Endodermal cell (in vitro differentiated cells): ENCODE results near the gene DACH1. TPM values are rescaled to one million over a fixed set of nuclear protein-coding genes. Genes with fewer than 3 reads are reported as not detected.

Experiments used
- DNase-seq: peaks from one replicate; pipeline ENCODE4 v3.0.0-alpha.2; 2017
- H3K27ac ChIP-seq: 2 replicates; pipeline ENCODE4 v1.5.1; 2013; ENCODE audit warnings: mild to moderate bottlenecking, low read depth, low read length, moderate library complexity
- H3K27me3 ChIP-seq: 2 replicates; pipeline ENCODE4 v1.6.1; 2013; ENCODE audit warnings: mild to moderate bottlenecking, low read length, moderate library complexity; ENCODE audit not compliant: insufficient read depth, control insufficient read depth, poor library complexity, severe bottlenecking
- H3K36me3 ChIP-seq: 2 replicates; pipeline ENCODE4 v1.7.0; 2013; ENCODE audit warnings: mild to moderate bottlenecking, low read length, moderate library complexity; ENCODE audit not compliant: control insufficient read depth, insufficient read depth
- H3K4me1 ChIP-seq: one replicate; pipeline ENCODE4 v1.7.0; 2013; ENCODE audit warnings: low read length; ENCODE audit not compliant: control insufficient read depth, insufficient read depth
- H3K4me3 ChIP-seq: 2 replicates; pipeline ENCODE4 v1.5.1; 2013; ENCODE audit warnings: mild to moderate bottlenecking, low read length, moderate library complexity
- H3K9ac ChIP-seq: 2 replicates; pipeline ENCODE4 v1.6.1; 2013; ENCODE audit warnings: mild to moderate bottlenecking, low read length, moderate library complexity; ENCODE audit not compliant: poor library complexity, severe bottlenecking; ENCODE audit errors: extremely low read depth
- H3K9me3 ChIP-seq: 2 replicates; pipeline ENCODE4 v1.6.1; 2013; ENCODE audit warnings: mild to moderate bottlenecking, low read length, moderate library complexity; ENCODE audit not compliant: control insufficient read depth
- H3K27ac Mint-ChIP-seq: 2 replicates; pipeline ENCODE4 v1.8.0; 2020; ENCODE audit warnings: mixed read lengths
- H3K27me3 Mint-ChIP-seq: 2 replicates; pipeline ENCODE4 v1.8.0; 2021; ENCODE audit warnings: mild to moderate bottlenecking, mixed read lengths; ENCODE audit not compliant: insufficient read depth
- H3K36me3 Mint-ChIP-seq: 2 replicates; pipeline ENCODE4 v1.8.0; 2020; ENCODE audit warnings: low read depth, mixed read lengths
- H3K4me1 Mint-ChIP-seq: 2 replicates; pipeline ENCODE4 v1.8.0; 2020; ENCODE audit warnings: mixed read lengths
- H3K4me3 Mint-ChIP-seq: 2 replicates; pipeline ENCODE4 v1.8.0; 2020; ENCODE audit warnings: mild to moderate bottlenecking, moderate library complexity, mixed read lengths
- H3K9me3 Mint-ChIP-seq: 2 replicates; pipeline ENCODE4 v1.8.0; 2020; ENCODE audit warnings: mild to moderate bottlenecking, mixed read lengths
- CTCF ChIP-seq: fragments of 200-600 bp; sonication (generic); conservative IDR thresholded peaks from 2 replicates; pipeline ENCODE4 v1.5.0; 2021; ENCODE audit warnings: antibody characterized with exemption, mild to moderate bottlenecking
- WGBS, 2 experiments: methylation state at CpG; one replicate each; pipeline versions ENCODE4 v1.1.5 to v1.1.7; 2013; ENCODE audit warnings: missing lambda C conversion rate in 2 of 2, mixed read lengths in 1 of 2; ENCODE audit not compliant: insufficient coverage in 1 of 2, insufficient read length in 1 of 2; 5-methylcytosine and 5-hydroxymethylcytosine counted together
- total RNA-seq, 2 donors: library from RNA; stranded (reverse); fragmentation: NEBNext Ultra II Directional in 1 of 2; extraction: Animal tissue kit (Norgen Biotek cat#: 25700) in 1 of 2; gene quantifications; 2 replicates in 1 of 2; 3 replicates in 1 of 2; pipeline ENCODE4 v1.2.1, GENCODE V29; 2021

The DACH1 gene
- total RNA-seq, 2 donors from 2014 or later = 0.81 to 1.2 TPM

- Histone ChIP-seq H3K27ac (no peak overlapping the region), H3K27me3 (no peaks in the 10 kb centered on the region), H3K4me1 (no peaks in the 10 kb centered on the region), H3K4me3 (no peak overlapping the region), H3K9ac (no peak overlapping the region), H3K9me3 (no peaks in the 10 kb centered on the region), H3K36me3 (no peaks in the 10 kb centered on the region)
- Mint-ChIP-seq H3K27ac (no peak overlapping the region), H3K4me3 (no peak overlapping the region), H3K36me3 (no peaks in the 10 kb centered on the region), H3K27me3 (peaks cover 11% of the 10 kb centered on the region), H3K9me3 (no peaks in the 10 kb centered on the region), H3K4me1 (no peaks in the 10 kb centered on the region)
- no peak for DNase-seq
- TF ChIP-seq CTCF = no peak
- 92 to 94% methylated on average over 1 of the region's 1 CpG for WGBS, 2 experiments
Measured at GRCh38 chr13:71695662-71696061, 171.3 kb downstream of the DACH1 start.

- no peak for TF ChIP-seq CTCF
- WGBS, 2 experiments = 0 to 5% methylated on average over 2 to 3 of the region's 3 CpGs
- H3K27me3 ChIP-seq = peaks cover 88% of the 10 kb centered on the region
- no peaks in the 10 kb centered on the region for H3K9me3 Mint-ChIP-seq
- no peaks in the 10 kb centered on the region for H3K36me3 ChIP-seq
- H3K27me3 Mint-ChIP-seq = peaks cover 82% of the 10 kb centered on the region
- no peaks in the 10 kb centered on the region for H3K9me3 ChIP-seq
- H3K36me3 Mint-ChIP-seq = no peaks in the 10 kb centered on the region
- H3K27ac ChIP-seq = no peak overlapping the region
- no peak overlapping the region for H3K9ac ChIP-seq
- H3K4me3 Mint-ChIP-seq = no peak overlapping the region
- peaks cover 15% of the 10 kb centered on the region for H3K4me1 Mint-ChIP-seq
- DNase-seq = peak; percentile 51
- no peaks in the 10 kb centered on the region for H3K4me1 ChIP-seq
- H3K27ac Mint-ChIP-seq = no peak overlapping the region
- no peak overlapping the region for H3K4me3 ChIP-seq
Measured at GRCh38 chr13:71685072-71685471, 181.9 kb downstream of the DACH1 start.

- Histone ChIP-seq H3K36me3 (no peaks in the 10 kb centered on the region), H3K9me3 (no peaks in the 10 kb centered on the region), H3K27me3 (peaks cover 58% of the 10 kb centered on the region), H3K4me1 (no peaks in the 10 kb centered on the region), H3K4me3 (no peak overlapping the region), H3K27ac (no peak overlapping the region), H3K9ac (no peak overlapping the region)
- H3K4me3 Mint-ChIP-seq = no peak overlapping the region
- 93 to 100% methylated on average over 2 to 6 of the region's 6 CpGs for WGBS, 2 experiments
- H3K36me3 Mint-ChIP-seq = no peaks in the 10 kb centered on the region
- H3K9me3 Mint-ChIP-seq = no peaks in the 10 kb centered on the region
- no peak overlapping the region for H3K27ac Mint-ChIP-seq
- no peak for TF ChIP-seq CTCF
- H3K4me1 Mint-ChIP-seq = peaks cover 15% of the 10 kb centered on the region
- no peak for DNase-seq
- H3K27me3 Mint-ChIP-seq = peaks cover 72% of the 10 kb centered on the region
Measured at GRCh38 chr13:71681901-71682613, 184.9 kb downstream of the DACH1 start.
